GM21360 (cell line): ENCODE results near the gene DSG2.

ENCODE experiments used
- ATAC-seq: cut with Tn5 transposase; IDR thresholded peaks from one replicate; pipeline ENCODE4 v1.9.1; 2021; ENCODE audit warnings: mild to moderate bottlenecking, moderate library complexity; ENCODE audit not compliant: unreplicated experiment

The DSG2 gene

GRCh38 chr18:31583185-31583854, 85.3 kb downstream of the DSG2 start:
- ATAC-seq: no peak

- no peak for ATAC-seq
Observed at GRCh38 chr18:31585991-31586390, 88.0 kb downstream of the DSG2 start.

- ATAC-seq: no peak
Observed at GRCh38 chr18:31586616-31587015, 88.6 kb downstream of the DSG2 start.

- no peak for ATAC-seq
Observed at GRCh38 chr18:31587529-31587928, 89.6 kb downstream of the DSG2 start.

GRCh38 chr18:31590570-31590969, 92.6 kb downstream of the DSG2 start:
- no peak for ATAC-seq

GRCh38 chr18:31591113-31591512, 93.1 kb downstream of the DSG2 start:
- no peak for ATAC-seq

DNA sequence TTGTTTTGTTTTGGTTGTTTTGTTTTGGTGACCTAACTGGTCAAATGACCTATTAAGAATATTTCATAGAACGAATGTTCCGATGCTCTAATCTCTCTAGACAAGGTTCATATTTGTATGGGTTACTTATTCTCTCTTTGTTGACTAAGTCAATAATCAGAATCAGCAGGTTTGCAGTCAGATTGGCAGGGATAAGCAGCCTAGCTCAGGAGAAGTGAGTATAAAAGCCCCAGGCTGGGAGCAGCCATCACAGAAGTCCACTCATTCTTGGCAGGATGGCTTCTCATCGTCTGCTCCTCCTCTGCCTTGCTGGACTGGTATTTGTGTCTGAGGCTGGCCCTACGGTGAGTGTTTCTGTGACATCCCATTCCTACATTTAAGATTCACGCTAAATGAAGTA, 93.7 kb downstream of the DSG2 start, which contains the start of gene TTR:
TTR (plus strand) TSS at position 250 of the 400 bp plus-strand sequence; CDS start at position 276, 26 bp downstream.
- no peak for ATAC-seq

DNA sequence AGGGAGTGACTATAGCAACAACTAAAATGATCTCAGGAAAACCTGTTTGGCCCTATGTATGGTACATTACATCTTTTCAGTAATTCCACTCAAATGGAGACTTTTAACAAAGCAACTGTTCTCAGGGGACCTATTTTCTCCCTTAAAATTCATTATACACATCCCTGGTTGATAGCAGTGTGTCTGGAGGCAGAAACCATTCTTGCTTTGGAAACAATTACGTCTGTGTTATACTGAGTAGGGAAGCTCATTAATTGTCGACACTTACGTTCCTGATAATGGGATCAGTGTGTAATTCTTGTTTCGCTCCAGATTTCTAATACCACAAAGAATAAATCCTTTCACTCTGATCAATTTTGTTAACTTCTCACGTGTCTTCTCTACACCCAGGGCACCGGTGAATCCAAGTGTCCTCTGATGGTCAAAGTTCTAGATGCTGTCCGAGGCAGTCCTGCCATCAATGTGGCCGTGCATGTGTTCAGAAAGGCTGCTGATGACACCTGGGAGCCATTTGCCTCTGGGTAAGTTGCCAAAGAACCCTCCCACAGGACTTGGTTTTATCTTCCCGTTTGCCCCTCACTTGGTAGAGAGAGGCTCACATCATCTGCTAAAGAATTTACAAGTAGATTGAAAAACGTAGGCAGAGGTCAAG, 94.7 kb downstream of the DSG2 start:
- ATAC-seq: no peak

DNA sequence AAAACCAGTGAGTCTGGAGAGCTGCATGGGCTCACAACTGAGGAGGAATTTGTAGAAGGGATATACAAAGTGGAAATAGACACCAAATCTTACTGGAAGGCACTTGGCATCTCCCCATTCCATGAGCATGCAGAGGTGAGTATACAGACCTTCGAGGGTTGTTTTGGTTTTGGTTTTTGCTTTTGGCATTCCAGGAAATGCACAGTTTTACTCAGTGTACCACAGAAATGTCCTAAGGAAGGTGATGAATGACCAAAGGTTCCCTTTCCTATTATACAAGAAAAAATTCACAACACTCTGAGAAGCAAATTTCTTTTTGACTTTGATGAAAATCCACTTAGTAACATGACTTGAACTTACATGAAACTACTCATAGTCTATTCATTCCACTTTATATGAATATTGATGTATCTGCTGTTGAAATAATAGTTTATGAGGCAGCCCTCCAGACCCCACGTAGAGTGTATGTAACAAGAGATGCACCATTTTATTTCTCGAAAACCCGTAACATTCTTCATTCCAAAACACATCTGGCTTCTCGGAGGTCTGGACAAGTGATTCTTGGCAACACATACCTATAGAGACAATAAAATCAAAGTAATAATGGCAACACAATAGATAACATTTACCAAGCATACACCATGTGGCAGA, 97.3 kb downstream of the DSG2 start:
- no peak for ATAC-seq

DNA sequence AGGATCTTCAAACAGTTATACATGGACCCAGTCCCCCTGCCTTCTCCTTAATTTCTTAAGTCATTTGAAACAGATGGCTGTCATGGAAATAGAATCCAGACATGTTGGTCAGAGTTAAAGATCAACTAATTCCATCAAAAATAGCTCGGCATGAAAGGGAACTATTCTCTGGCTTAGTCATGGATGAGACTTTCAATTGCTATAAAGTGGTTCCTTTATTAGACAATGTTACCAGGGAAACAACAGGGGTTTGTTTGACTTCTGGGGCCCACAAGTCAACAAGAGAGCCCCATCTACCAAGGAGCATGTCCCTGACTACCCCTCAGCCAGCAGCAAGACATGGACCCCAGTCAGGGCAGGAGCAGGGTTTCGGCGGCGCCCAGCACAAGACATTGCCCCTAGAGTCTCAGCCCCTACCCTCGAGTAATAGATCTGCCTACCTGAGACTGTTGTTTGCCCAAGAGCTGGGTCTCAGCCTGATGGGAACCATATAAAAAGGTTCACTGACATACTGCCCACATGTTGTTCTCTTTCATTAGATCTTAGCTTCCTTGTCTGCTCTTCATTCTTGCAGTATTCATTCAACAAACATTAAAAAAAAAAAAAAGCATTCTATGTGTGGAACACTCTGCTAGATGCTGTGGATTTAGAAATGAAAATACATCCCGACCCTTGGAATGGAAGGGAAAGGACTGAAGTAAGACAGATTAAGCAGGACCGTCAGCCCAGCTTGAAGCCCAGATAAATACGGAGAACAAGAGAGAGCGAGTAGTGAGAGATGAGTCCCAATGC, 98.3 kb downstream of the DSG2 start:
- no peak for ATAC-seq

DNA sequence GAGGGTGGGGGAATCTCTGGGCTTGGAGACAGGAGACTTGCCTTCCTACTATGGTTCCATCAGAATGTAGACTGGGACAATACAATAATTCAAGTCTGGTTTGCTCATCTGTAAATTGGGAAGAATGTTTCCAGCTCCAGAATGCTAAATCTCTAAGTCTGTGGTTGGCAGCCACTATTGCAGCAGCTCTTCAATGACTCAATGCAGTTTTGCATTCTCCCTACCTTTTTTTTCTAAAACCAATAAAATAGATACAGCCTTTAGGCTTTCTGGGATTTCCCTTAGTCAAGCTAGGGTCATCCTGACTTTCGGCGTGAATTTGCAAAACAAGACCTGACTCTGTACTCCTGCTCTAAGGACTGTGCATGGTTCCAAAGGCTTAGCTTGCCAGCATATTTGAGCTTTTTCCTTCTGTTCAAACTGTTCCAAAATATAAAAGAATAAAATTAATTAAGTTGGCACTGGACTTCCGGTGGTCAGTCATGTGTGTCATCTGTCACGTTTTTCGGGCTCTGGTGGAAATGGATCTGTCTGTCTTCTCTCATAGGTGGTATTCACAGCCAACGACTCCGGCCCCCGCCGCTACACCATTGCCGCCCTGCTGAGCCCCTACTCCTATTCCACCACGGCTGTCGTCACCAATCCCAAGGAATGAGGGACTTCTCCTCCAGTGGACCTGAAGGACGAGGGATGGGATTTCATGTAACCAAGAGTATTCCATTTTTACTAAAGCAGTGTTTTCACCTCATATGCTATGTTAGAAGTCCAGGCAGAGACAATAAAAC, 100.2 kb downstream of the DSG2 start:
- ATAC-seq: no peak
